ENCODE results near the gene ALDOC.

The ALDOC gene

DNA sequence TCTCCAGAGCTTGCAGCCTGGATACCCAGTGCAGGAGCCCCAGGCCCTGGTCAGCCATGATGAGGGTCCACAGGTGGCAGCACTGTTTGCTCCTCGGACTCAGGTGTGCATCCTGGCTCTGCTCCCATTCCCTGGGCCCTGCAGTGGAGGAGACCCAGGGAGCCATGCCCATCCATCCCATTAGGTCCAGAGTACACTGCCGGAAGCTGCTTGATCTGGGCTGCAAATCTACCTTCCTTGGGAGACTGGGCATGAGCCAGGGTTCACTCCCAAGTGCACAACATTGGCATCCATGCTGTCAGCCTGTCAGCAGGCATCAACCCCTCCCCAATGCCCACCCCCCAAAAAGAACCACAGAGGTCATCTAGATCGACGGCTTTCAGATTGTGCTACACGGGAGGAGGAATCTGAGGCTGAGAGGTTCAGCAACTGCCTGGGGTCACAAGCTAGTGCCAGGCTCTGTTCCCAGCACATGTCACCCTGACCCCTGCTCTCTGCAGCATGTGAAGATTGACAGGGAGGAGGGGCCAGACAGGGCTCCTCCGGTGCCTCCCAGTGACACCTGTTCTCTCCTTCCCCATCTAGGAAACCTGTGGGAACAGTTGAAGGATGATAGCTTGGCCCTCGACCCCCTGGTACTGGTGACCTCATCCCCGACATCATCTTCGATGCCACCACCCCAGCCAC, 40.0 kb downstream of the ALDOC start:
- Histone ChIP-seq H2AFZ (ENCODE audit: low read depth) (no peak overlapping the region), H3K27ac (no peak overlapping the region), H3K4me1 (ENCODE audit: low read depth, poor library complexity, severe bottlenecking) (peaks cover 33% of the 10 kb centered on the region), H3K27me3 (ENCODE audit: insufficient read depth, low read depth) (peaks cover 78% of the 10 kb centered on the region), H3K4me3 (IDR thresholded peaks at IDR 0.05; ENCODE audit: insufficient read depth, low read depth, low read length) (no peak overlapping the region), H3K79me2 (ENCODE audit: insufficient read depth, low read depth) (no peaks in the 10 kb centered on the region), H4K20me1 (ENCODE audit: insufficient read depth) (no peaks in the 10 kb centered on the region), H3K4me2 (no peak overlapping the region), H3K9ac (no peak overlapping the region), H3K36me3 (ENCODE audit: insufficient read depth) (no peaks in the 10 kb centered on the region)
- TF ChIP-seq, protein P1, sequence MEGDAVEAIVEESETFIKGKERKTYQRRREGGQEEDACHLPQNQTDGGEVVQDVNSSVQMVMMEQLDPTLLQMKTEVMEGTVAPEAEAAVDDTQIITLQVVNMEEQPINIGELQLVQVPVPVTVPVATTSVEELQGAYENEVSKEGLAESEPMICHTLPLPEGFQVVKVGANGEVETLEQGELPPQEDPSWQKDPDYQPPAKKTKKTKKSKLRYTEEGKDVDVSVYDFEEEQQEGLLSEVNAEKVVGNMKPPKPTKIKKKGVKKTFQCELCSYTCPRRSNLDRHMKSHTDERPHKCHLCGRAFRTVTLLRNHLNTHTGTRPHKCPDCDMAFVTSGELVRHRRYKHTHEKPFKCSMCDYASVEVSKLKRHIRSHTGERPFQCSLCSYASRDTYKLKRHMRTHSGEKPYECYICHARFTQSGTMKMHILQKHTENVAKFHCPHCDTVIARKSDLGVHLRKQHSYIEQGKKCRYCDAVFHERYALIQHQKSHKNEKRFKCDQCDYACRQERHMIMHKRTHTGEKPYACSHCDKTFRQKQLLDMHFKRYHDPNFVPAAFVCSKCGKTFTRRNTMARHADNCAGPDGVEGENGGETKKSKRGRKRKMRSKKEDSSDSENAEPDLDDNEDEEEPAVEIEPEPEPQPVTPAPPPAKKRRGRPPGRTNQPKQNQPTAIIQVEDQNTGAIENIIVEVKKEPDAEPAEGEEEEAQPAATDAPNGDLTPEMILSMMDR (conservative IDR thresholded peaks at IDR 0.05; ENCODE audit: low read depth, low read length): no peak

DNA sequence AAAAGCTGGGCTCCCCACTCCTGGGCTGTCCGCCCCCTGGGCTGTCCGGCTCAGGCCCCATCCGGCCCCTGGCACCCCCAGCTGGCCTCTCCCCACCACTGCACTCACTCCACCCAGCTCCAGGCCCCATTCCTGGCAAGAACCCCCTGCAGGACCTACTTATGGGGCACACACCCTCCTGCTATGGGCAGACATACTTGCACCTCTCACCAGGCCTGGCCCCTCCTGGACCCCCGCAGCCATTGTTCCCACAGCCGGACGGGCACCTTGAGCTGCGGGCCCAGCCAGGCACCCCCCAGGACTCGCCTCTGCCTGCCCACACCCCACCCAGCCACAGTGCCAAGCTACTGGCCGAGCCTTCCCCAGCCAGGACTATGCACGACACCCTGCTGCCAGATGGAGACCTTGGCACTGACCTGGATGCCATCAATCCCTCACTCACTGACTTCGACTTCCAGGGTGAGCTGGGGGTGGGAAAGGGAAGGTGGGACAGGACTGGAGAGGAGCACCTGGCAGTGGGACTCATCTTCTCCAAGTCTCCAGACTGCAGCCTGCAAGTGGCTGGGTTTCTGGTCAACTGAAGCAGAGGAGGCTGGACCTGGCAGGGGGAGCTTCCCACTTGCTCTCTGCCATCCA, 41.8 kb downstream of the ALDOC start:
- no peaks in the 10 kb centered on the region for H4K20me1 ChIP-seq (ENCODE audit: insufficient read depth)
- no peak overlapping the region for H3K27ac ChIP-seq
- TF ChIP-seq, protein P1 (conservative IDR thresholded peaks at IDR 0.05; ENCODE audit: low read depth, low read length): no peak
- H3K36me3 ChIP-seq (ENCODE audit: insufficient read depth): no peaks in the 10 kb centered on the region
- no peak overlapping the region for H2AFZ ChIP-seq (ENCODE audit: low read depth)
- no peak overlapping the region for H3K4me3 ChIP-seq (IDR thresholded peaks at IDR 0.05; ENCODE audit: insufficient read depth, low read depth, low read length)
- H3K4me1 ChIP-seq (ENCODE audit: low read depth, poor library complexity, severe bottlenecking): peaks cover 30% of the 10 kb centered on the region
- H3K9ac ChIP-seq: no peak overlapping the region
- H3K79me2 ChIP-seq (ENCODE audit: insufficient read depth, low read depth): no peaks in the 10 kb centered on the region
- H3K4me2 ChIP-seq: no peak overlapping the region
- H3K27me3 ChIP-seq (ENCODE audit: insufficient read depth, low read depth): peaks cover 93% of the 10 kb centered on the region

DNA sequence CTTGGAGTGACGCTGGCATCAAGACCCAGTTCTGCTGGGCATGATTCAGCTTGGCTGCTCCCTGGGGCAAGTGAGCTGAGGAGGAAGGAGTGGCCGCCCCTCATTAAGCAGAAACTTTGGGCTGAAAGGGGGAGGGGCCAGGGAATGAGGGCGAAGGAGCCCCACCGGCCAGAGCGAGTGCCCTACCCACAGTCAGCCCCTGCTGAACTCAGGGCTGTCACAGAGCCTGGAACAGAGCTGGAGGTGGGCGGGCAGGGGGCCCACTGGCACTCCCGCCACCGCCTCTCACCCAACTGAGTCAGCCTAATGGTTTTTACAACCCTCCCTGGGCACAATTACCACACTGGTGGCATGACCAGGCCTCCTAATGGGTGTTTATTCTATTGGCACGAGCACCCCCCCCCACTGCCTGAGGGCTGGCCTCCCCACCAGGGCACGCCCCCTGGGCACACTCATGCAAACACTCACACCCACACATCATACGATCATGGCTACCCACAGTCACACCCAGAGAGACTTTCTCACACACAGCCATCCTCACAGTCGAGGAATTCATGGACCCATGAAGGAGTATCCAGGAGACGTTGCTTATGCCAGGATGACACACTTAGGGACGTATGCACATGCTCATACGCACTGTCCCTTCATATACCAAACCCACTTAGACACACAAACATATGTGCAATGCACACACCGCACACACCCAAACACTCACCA, 43.4 kb downstream of the ALDOC start:
- Histone ChIP-seq H3K79me2 (ENCODE audit: insufficient read depth, low read depth) (no peaks in the 10 kb centered on the region), H4K20me1 (ENCODE audit: insufficient read depth) (no peaks in the 10 kb centered on the region), H3K9ac (no peak overlapping the region), H2AFZ (ENCODE audit: low read depth) (no peak overlapping the region), H3K27ac (no peak overlapping the region), H3K4me3 (IDR thresholded peaks at IDR 0.05; ENCODE audit: insufficient read depth, low read depth, low read length) (no peak overlapping the region), H3K36me3 (ENCODE audit: insufficient read depth) (no peaks in the 10 kb centered on the region), H3K27me3 (ENCODE audit: insufficient read depth, low read depth) (peaks cover 81% of the 10 kb centered on the region), H3K4me2 (no peak overlapping the region), H3K4me1 (ENCODE audit: low read depth, poor library complexity, severe bottlenecking) (peaks cover 16% of the 10 kb centered on the region)
- TF ChIP-seq, protein P1 (conservative IDR thresholded peaks at IDR 0.05; ENCODE audit: low read depth, low read length): no peak

DNA sequence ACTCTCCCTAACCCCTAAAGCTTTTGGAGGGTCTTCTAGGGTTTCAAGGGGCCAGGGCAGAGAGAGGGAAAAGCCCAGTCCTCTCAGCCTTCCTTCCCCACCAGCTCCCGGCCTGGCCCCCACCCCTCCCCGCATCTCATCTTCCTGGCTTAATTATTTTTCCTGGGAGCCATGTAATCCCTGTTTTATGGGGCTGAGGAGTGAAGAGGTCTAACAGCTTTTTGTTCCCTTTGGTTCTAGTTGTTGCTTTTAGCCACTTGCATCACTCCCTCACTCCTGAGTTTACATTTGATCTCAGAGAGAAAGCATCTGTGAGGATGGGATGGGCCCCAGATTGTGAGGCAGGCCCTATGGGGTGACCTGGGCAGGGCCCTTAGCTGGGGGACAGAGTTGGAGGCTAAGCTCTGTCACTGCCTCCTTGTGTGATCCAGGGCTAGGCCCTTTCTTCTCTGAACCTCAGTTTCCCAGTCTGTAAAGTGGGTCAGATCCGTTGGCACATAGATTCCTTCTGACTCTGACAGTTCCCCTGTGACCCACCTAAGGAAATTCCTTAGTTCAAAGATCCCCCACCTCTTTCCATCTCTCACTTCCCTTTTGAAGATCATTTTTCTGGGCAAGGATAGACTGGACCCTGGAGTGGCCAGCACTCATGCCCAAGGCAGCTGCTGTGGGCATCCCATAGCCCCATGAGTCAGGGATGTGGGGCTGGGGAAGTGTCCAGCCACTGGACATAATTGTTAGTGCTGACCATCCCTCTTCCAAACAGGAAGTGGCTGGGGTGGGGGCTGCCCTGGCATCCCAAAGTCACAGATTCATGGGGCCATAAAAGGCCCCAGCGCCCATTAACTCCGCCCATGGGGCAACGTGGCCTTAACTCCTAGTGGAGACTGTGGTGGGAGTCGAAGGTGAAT, 44.4 kb downstream of the ALDOC start:
- Histone ChIP-seq H3K4me2 (no peak overlapping the region), H3K4me1 (ENCODE audit: low read depth, poor library complexity, severe bottlenecking) (peaks cover 6% of the 10 kb centered on the region), H3K36me3 (ENCODE audit: insufficient read depth) (no peaks in the 10 kb centered on the region), H4K20me1 (ENCODE audit: insufficient read depth) (no peaks in the 10 kb centered on the region), H2AFZ (ENCODE audit: low read depth) (no peak overlapping the region), H3K79me2 (ENCODE audit: insufficient read depth, low read depth) (no peaks in the 10 kb centered on the region), H3K4me3 (IDR thresholded peaks at IDR 0.05; ENCODE audit: insufficient read depth, low read depth, low read length) (no peak overlapping the region), H3K27ac (no peak overlapping the region), H3K9ac (no peak overlapping the region), H3K27me3 (ENCODE audit: insufficient read depth, low read depth) (peaks cover 71% of the 10 kb centered on the region)
- TF ChIP-seq, protein P1 (conservative IDR thresholded peaks at IDR 0.05; ENCODE audit: low read depth, low read length): no peak

Measured in KMS-11 (cell line).